ENCODE results near the gene CARMIL1.

CARMIL1 gene

GRCh38 chr6:25635886-25636317, 356.7 kb downstream of the CARMIL1 start:
- no peak for DNase-seq

GRCh38 chr6:25637211-25637610, 358.0 kb downstream of the CARMIL1 start:
- no peak for DNase-seq

- no peak for DNase-seq
Observed at GRCh38 chr6:25637960-25638434, 358.8 kb downstream of the CARMIL1 start.

- no peak for DNase-seq
Observed at GRCh38 chr6:25639653-25640052, 360.5 kb downstream of the CARMIL1 start.

- DNase-seq, result no peak
Observed at GRCh38 chr6:25640446-25640845, 361.3 kb downstream of the CARMIL1 start.

- no peak for DNase-seq
Observed at GRCh38 chr6:25640891-25641290, 361.7 kb downstream of the CARMIL1 start.

- DNase-seq, result no peak
Observed at GRCh38 chr6:25641377-25641776, 362.2 kb downstream of the CARMIL1 start.

- no peak for DNase-seq
Observed at GRCh38 chr6:25641940-25642666, 362.9 kb downstream of the CARMIL1 start.

- DNase-seq, result no peak
Observed at GRCh38 chr6:25642667-25643328, 363.6 kb downstream of the CARMIL1 start.

- DNase-seq, result no peak
Observed at GRCh38 chr6:25645916-25646315, 366.7 kb downstream of the CARMIL1 start.

GRCh38 chr6:25649611-25650010, 370.4 kb downstream of the CARMIL1 start:
- DNase-seq, result no peak

GRCh38 chr6:25652007-25652515, 372.9 kb downstream of the CARMIL1 start, which contains the start of gene SCGN:
Gene SCGN (plus strand): TSS chr6:25652215. CDS start chr6:25652404, 189 bp downstream.
- DNase-seq, result no peak

- no peak for DNase-seq
Observed at GRCh38 chr6:25655723-25656122, 376.5 kb downstream of the CARMIL1 start.

GRCh38 chr6:25659633-25660368, 380.6 kb downstream of the CARMIL1 start:
- no peak for DNase-seq

- no peak for DNase-seq
Observed at GRCh38 chr6:25660512-25660911, 381.3 kb downstream of the CARMIL1 start.

- DNase-seq, result no peak
Observed at GRCh38 chr6:25661129-25661779, 382.1 kb downstream of the CARMIL1 start.

- no peak for DNase-seq
Observed at GRCh38 chr6:25665455-25665854, 386.3 kb downstream of the CARMIL1 start.

GRCh38 chr6:25669413-25669812, 390.2 kb downstream of the CARMIL1 start:
- no peak for DNase-seq

Data from cortex of kidney (tissue), 1 donor.